Measurements from ENCODE around the gene FYCO1. TPM values are rescaled to one million over a fixed set of nuclear protein-coding genes. Genes with fewer than 3 reads are reported as not detected.

The FYCO1 gene
- total and polyA plus RNA-seq, 2 experiments from 2014 or later: 7.5 to 23.0 TPM

DNA sequence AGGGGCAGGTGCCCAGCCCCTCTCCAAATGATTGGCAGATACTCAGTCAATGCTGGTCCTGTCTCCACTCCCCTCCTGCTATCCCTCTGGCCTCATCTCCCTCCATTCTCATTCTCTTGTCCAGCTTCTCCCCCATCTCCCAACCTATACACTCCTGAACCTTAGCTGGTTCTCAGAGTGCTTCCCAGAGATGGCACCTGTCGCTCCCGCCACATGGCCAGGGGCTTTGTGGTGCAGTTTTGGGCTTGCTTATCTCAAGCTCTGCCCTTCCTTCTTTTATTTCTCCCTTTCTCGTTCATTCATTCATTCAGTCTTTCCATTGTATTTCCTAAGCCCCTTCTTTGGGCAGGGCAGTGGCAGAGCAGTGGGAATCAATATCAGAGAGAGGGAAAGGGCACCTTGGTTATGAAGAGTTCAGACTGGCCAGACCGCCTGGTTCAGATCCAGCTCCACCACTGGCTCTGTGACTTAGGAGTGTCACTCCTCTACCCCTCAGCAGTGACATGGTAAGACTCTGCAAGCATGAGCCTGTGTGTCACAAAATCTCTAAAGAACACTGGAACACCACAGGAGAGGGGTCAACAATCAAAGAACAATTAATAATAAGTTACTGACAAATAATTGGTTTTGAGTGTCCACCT, 72.6 kb downstream of the FYCO1 start:
- TF ChIP-seq EZH2 (IDR thresholded peaks at IDR 0.05; ENCODE audit: borderline replicate concordance): no peak
- TF ChIP-seq EZH2phosphoT487 (IDR thresholded peaks at IDR 0.05; ENCODE audit: low read depth, severe bottlenecking, unreplicated experiment): no peak
- TF ChIP-seq, protein P1, sequence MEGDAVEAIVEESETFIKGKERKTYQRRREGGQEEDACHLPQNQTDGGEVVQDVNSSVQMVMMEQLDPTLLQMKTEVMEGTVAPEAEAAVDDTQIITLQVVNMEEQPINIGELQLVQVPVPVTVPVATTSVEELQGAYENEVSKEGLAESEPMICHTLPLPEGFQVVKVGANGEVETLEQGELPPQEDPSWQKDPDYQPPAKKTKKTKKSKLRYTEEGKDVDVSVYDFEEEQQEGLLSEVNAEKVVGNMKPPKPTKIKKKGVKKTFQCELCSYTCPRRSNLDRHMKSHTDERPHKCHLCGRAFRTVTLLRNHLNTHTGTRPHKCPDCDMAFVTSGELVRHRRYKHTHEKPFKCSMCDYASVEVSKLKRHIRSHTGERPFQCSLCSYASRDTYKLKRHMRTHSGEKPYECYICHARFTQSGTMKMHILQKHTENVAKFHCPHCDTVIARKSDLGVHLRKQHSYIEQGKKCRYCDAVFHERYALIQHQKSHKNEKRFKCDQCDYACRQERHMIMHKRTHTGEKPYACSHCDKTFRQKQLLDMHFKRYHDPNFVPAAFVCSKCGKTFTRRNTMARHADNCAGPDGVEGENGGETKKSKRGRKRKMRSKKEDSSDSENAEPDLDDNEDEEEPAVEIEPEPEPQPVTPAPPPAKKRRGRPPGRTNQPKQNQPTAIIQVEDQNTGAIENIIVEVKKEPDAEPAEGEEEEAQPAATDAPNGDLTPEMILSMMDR (IDR thresholded peaks at IDR 0.05; ENCODE audit: poor library complexity): no peak
- H4K20me1 ChIP-seq (ENCODE audit: insufficient read depth, poor library complexity, severe bottlenecking): no peaks in the 10 kb centered on the region
- H3K79me2 ChIP-seq: no peaks in the 10 kb centered on the region
- H3K27ac ChIP-seq: no peak overlapping the region
- H3K4me3 ChIP-seq: no peak overlapping the region
- 97% methylated on average over 4 of the region's 4 CpGs for WGBS (ENCODE audit: low lambda C conversion rate, missing lambda C conversion rate)
- H3K4me1 ChIP-seq (ENCODE audit: insufficient read depth): no peaks in the 10 kb centered on the region
- no peak overlapping the region for H2AFZ ChIP-seq
- H3K36me3 ChIP-seq (replicated peaks; ENCODE audit: insufficient read depth, low read depth): no peaks in the 10 kb centered on the region
- H3K4me2 ChIP-seq: no peak overlapping the region
- no peak for DNase-seq (ENCODE audit: low spot score)
- H3K9me2 ChIP-seq (replicated peaks; ENCODE audit: insufficient read depth): no peaks in the 10 kb centered on the region
- H3K27me3 ChIP-seq: no peaks in the 10 kb centered on the region
- H3K9me3 ChIP-seq (ENCODE audit: low read depth): no peaks in the 10 kb centered on the region

DNA sequence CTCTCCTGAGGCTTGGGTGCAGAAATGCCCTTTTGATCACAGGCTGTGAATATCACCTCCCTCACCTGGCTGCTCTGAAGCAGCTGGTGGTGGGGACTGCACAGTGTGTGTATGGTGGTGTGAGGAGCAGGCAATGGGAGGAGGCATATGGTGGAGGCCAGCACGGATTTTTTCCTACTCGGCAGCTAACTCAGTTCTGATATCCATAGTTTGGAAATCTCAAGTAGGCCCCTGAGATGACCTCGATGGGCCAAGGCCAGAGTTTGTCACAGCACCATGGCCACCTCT, 73.6 kb downstream of the FYCO1 start:
- Histone ChIP-seq H2AFZ (no peak overlapping the region), H3K27me3 (no peaks in the 10 kb centered on the region), H3K9me2 (replicated peaks; ENCODE audit: insufficient read depth) (no peaks in the 10 kb centered on the region), H4K20me1 (ENCODE audit: insufficient read depth, poor library complexity, severe bottlenecking) (no peaks in the 10 kb centered on the region), H3K79me2 (no peaks in the 10 kb centered on the region), H3K4me2 (no peak overlapping the region), H3K36me3 (replicated peaks; ENCODE audit: insufficient read depth, low read depth) (no peaks in the 10 kb centered on the region), H3K27ac (no peak overlapping the region), H3K4me1 (ENCODE audit: insufficient read depth) (no peaks in the 10 kb centered on the region), H3K9me3 (ENCODE audit: low read depth) (no peaks in the 10 kb centered on the region), H3K4me3 (no peak overlapping the region)
- 93% methylated on average over 3 of the region's 3 CpGs for WGBS (ENCODE audit: low lambda C conversion rate, missing lambda C conversion rate)
- no peak for TF ChIP-seq EZH2phosphoT487 (IDR thresholded peaks at IDR 0.05; ENCODE audit: low read depth, severe bottlenecking, unreplicated experiment)
- TF ChIP-seq, protein P1 (IDR thresholded peaks at IDR 0.05; ENCODE audit: poor library complexity): no peak
- DNase-seq (ENCODE audit: low spot score): no peak

DNA sequence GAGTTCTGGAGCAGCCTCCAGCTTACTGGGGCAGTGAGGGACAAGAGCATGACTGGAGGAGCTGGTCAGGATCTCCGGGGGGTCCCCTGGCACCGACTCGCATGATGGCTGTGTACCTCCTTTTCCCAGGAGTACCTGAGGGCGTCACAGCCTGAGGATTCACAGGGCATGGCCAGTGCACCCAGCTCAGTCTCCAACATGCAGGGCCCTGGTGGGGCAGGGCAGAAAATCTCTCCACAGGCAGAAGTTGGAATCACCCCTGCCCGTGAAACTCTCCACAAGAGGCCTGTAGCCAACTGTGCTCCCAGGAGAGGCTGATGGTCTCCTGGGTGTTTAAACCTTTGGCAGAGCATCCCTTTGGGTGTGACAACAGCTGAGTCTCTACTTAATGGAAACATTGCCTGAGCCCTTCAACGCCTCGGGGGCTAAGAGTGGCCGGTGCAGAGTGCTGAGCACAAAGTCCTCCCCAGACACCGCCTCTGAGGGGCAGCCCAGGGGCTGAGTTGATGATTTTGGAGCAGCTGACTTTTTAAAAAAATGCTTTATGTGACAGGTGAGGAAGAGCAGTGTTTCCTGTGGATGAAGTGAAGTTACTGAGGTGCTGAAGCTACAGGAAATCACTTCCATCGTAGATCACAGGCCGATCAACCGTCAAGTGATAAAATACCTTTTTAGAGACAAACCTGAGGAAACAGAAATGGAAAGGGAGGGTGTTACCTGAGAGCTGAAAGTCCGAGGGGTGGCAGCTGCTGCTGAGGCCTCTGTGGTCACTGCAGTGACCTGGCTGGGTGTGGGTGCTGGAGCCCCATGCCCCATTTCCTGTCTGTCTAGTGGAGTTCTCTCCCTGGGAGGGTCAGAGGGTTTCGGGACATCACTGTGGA, 74.2 kb downstream of the FYCO1 start:
- Histone ChIP-seq H3K27me3 (no peaks in the 10 kb centered on the region), H4K20me1 (ENCODE audit: insufficient read depth, poor library complexity, severe bottlenecking) (no peaks in the 10 kb centered on the region), H3K79me2 (no peaks in the 10 kb centered on the region), H3K9me3 (ENCODE audit: low read depth) (no peaks in the 10 kb centered on the region), H3K36me3 (replicated peaks; ENCODE audit: insufficient read depth, low read depth) (no peaks in the 10 kb centered on the region), H3K4me2 (no peak overlapping the region), H2AFZ (no peak overlapping the region), H3K4me3 (no peak overlapping the region), H3K27ac (no peak overlapping the region), H3K4me1 (ENCODE audit: insufficient read depth) (no peaks in the 10 kb centered on the region), H3K9me2 (replicated peaks; ENCODE audit: insufficient read depth) (no peaks in the 10 kb centered on the region)
- WGBS (ENCODE audit: low lambda C conversion rate, missing lambda C conversion rate): 85% methylated on average over 14 of the region's 14 CpGs
- TF ChIP-seq EZH2phosphoT487 (IDR thresholded peaks at IDR 0.05; ENCODE audit: low read depth, severe bottlenecking, unreplicated experiment) (no peak), EZH2 (IDR thresholded peaks at IDR 0.05; ENCODE audit: borderline replicate concordance) (no peak)
- no peak for DNase-seq (ENCODE audit: low spot score)

All from hepatocyte (in vitro differentiated cells).